ENCODE results near the gene SPSB4. TPM values are rescaled to one million over a fixed set of nuclear protein-coding genes. Genes with fewer than 3 reads are reported as not detected.

SPSB4 gene
- total and polyA plus RNA-seq, 2 of the 13 experiments (the other 11 are each of a cell fraction or from before 2014, with no cell fraction given), result not detected

DNA sequence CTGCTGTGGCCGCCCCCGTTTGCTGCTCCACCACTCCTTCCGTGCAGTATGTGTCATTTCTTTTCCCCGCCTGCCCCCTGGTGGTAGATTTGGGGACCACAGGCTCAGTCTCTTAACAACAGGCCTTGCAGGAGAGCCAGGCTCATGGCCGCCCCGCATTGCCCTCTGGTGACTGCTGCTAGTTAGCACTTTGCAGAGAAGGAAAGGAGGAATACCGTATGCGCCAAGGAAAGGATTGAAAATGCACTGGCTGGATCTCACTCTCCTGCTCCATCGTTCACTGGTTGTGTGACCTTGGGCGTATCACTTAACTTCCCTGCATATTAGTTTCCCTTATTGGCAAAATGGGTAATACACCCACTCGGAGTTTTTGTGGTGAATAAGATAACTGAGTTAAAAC lies 141.2 kb downstream of the SPSB4 start (continued):
- no peak for TF ChIP-seq ZNF713 (CRISPR knock-in tag; IDR thresholded peaks at IDR 0.05)
- peak; percentile 74 for TF ChIP-seq ZFX (CRISPR knock-in tag; IDR thresholded peaks at IDR 0.05; ENCODE audit: low read depth)
- TF ChIP-seq ZNF12 (CRISPR knock-in tag; IDR thresholded peaks at IDR 0.05), result no peak
- no peak for TF ChIP-seq TMF1 (CRISPR knock-in tag; IDR thresholded peaks at IDR 0.05; ENCODE audit: low read depth)
- TF ChIP-seq PAF1 (CRISPR knock-in tag; IDR thresholded peaks at IDR 0.05), result no peak
- no peak for TF ChIP-seq BCL6 (CRISPR knock-in tag; IDR thresholded peaks at IDR 0.05)
- no peak for TF ChIP-seq NFRKB (IDR thresholded peaks at IDR 0.05)
- TF ChIP-seq, protein P1, sequence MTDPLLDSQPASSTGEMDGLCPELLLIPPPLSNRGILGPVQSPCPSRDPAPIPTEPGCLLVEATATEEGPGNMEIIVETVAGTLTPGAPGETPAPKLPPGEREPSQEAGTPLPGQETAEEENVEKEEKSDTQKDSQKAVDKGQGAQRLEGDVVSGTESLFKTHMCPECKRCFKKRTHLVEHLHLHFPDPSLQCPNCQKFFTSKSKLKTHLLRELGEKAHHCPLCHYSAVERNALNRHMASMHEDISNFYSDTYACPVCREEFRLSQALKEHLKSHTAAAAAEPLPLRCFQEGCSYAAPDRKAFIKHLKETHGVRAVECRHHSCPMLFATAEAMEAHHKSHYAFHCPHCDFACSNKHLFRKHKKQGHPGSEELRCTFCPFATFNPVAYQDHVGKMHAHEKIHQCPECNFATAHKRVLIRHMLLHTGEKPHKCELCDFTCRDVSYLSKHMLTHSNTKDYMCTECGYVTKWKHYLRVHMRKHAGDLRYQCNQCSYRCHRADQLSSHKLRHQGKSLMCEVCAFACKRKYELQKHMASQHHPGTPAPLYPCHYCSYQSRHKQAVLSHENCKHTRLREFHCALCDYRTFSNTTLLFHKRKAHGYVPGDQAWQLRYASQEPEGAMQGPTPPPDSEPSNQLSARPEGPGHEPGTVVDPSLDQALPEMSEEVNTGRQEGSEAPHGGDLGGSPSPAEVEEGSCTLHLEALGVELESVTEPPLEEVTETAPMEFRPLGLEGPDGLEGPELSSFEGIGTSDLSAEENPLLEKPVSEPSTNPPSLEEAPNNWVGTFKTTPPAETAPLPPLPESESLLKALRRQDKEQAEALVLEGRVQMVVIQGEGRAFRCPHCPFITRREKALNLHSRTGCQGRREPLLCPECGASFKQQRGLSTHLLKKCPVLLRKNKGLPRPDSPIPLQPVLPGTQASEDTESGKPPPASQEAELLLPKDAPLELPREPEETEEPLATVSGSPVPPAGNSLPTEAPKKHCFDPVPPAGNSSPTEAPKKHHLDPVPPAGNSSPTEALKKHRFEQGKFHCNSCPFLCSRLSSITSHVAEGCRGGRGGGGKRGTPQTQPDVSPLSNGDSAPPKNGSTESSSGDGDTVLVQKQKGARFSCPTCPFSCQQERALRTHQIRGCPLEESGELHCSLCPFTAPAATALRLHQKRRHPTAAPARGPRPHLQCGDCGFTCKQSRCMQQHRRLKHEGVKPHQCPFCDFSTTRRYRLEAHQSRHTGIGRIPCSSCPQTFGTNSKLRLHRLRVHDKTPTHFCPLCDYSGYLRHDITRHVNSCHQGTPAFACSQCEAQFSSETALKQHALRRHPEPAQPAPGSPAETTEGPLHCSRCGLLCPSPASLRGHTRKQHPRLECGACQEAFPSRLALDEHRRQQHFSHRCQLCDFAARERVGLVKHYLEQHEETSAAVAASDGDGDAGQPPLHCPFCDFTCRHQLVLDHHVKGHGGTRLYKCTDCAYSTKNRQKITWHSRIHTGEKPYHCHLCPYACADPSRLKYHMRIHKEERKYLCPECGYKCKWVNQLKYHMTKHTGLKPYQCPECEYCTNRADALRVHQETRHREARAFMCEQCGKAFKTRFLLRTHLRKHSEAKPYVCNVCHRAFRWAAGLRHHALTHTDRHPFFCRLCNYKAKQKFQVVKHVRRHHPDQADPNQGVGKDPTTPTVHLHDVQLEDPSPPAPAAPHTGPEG (CRISPR knock-in tag; IDR thresholded peaks at IDR 0.05), result no peak
- TF ChIP-seq ZBTB8A (CRISPR knock-in tag; IDR thresholded peaks at IDR 0.05; ENCODE audit: borderline replicate concordance, low read depth), result no peak
- TF ChIP-seq CHCHD3 (CRISPR knock-in tag; IDR thresholded peaks at IDR 0.05), result no peak
- TF ChIP-seq, protein P2, sequence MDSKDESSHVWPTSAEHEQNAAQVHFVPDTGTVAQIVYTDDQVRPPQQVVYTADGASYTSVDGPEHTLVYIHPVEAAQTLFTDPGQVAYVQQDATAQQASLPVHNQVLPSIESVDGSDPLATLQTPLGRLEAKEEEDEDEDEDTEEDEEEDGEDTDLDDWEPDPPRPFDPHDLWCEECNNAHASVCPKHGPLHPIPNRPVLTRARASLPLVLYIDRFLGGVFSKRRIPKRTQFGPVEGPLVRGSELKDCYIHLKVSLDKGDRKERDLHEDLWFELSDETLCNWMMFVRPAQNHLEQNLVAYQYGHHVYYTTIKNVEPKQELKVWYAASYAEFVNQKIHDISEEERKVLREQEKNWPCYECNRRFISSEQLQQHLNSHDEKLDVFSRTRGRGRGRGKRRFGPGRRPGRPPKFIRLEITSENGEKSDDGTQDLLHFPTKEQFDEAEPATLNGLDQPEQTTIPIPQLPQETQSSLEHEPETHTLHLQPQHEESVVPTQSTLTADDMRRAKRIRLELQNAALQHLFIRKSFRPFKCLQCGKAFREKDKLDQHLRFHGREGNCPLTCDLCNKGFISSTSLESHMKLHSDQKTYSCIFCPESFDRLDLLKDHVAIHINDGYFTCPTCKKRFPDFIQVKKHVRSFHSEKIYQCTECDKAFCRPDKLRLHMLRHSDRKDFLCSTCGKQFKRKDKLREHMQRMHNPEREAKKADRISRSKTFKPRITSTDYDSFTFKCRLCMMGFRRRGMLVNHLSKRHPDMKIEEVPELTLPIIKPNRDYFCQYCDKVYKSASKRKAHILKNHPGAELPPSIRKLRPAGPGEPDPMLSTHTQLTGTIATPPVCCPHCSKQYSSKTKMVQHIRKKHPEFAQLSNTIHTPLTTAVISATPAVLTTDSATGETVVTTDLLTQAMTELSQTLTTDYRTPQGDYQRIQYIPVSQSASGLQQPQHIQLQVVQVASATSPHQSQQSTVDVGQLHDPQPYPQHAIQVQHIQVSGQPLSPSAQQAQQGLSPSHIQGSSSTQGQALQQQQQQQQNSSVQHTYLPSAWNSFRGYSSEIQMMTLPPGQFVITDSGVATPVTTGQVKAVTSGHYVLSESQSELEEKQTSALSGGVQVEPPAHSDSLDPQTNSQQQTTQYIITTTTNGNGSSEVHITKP (CRISPR knock-in tag; IDR thresholded peaks at IDR 0.05; ENCODE audit: low read depth), result no peak
- no peak for TF ChIP-seq FUBP1 (CRISPR knock-in tag; IDR thresholded peaks at IDR 0.05; ENCODE audit: borderline replicate concordance)
- no peak for TF ChIP-seq CBX2 (IDR thresholded peaks at IDR 0.05; ENCODE audit: low read depth, low read length)
- no peak for TF ChIP-seq CBX2 (CRISPR knock-in tag; IDR thresholded peaks at IDR 0.05; ENCODE audit: low read depth)
- TF ChIP-seq ZNF546 (CRISPR knock-in tag; conservative IDR thresholded peaks at IDR 0.05), result no peak
- TF ChIP-seq CCDC6 (CRISPR knock-in tag; IDR thresholded peaks at IDR 0.05), result no peak
- no peak for TF ChIP-seq ZNF253 (CRISPR knock-in tag; IDR thresholded peaks at IDR 0.05; ENCODE audit: borderline replicate concordance)
- peak; percentile 95 for TF ChIP-seq RAD21 (CRISPR knock-in tag; IDR thresholded peaks at IDR 0.05)
- no peak for TF ChIP-seq ZNF18 (CRISPR knock-in tag; IDR thresholded peaks at IDR 0.05; ENCODE audit: insufficient replicate concordance)
